K562 (cell line): ENCODE data around the gene THADA. TPM values are rescaled to one million over a fixed set of nuclear protein-coding genes. Genes with fewer than 3 reads are reported as not detected.

Experiments
- ATAC-seq: fragments of 200-7000 bp; cut with Tn5 transposase; 3 replicates; pipeline ENCODE4 v1.9.1; 2020; ENCODE audit warnings: moderate library complexity
- BruUV-seq: library from RNA; stranded (reverse); fragments of 400-500 nt; replicated peaks from 2 replicates; lab custom pipeline; 2021; lab: Mats Ljungman, UMichigan
- CTCF ChIA-PET: fragments of 300-600 bp; formaldehyde crosslinking; extraction: SDS; loops from one replicate; lab custom pipeline; 2021; ENCODE audit warnings: low intra/inter-chr PET ratio; lab: Yijun Ruan, JAX
- POLR2A ChIA-PET: fragments of 300-600, 350-650 bp; sonication (Branson Sonifier 250); formaldehyde crosslinking; extraction: SDS; loops from one replicate; lab custom pipeline; 2021; ENCODE audit warnings: antibody characterized with exemption, inconsistent platforms; lab: Yijun Ruan, JAX
- DNase-seq, 4 experiments: peaks; one replicate each; pipeline versions ENCODE4 v3.0.0 to v3.0.0-alpha.2; 2011 to 2018; ENCODE audit warnings: low spot score in 3 of 4, mixed read lengths in 3 of 4; ENCODE audit errors: extremely low read depth in 1 of 4
- FAIRE-seq: peaks from 2 replicates; lab custom pipeline; 2011; peaks lifted over from hg19 to GRCh38; lab: Jason Lieb, UNC
- H2AFZ ChIP-seq: 2 replicates; pipeline ENCODE4 v1.6.0; 2011; ENCODE audit warnings: low read depth, low read length, control low read depth, inconsistent platforms
- H3K27ac ChIP-seq: fragments of 200-600 bp; 3 replicates; pipeline ENCODE4 v1.8.0; 2011; ENCODE audit warnings: low read depth, mild to moderate bottlenecking, control low read depth, inconsistent platforms, low read length, moderate library complexity, mixed read lengths; ENCODE audit errors: extremely low read depth
- H3K27me3 ChIP-seq, 2 experiments: fragments of 300-600 bp in 1 of 2; 2 replicates in 1 of 2; 3 replicates in 1 of 2; pipeline versions ENCODE4 v1.6.0 to v1.8.0; 2011; ENCODE audit warnings: inconsistent platforms in 2 of 2, low read length in 2 of 2, mild to moderate bottlenecking in 1 of 2, mixed read lengths in 1 of 2, moderate library complexity in 1 of 2; ENCODE audit not compliant: control insufficient read depth in 2 of 2, insufficient read depth in 2 of 2
- H3K36me3 ChIP-seq: fragments of 300-600 bp; 3 replicates; pipeline ENCODE4 v1.8.0; 2011; ENCODE audit warnings: mild to moderate bottlenecking, low read length, inconsistent platforms; ENCODE audit not compliant: control insufficient read depth, insufficient read depth
- H3K4me1 ChIP-seq, 2 experiments: fragments of 200-600 bp in 1 of 2; replicated peaks in 1 of 2; 2 replicates in 1 of 2; 3 replicates in 1 of 2; pipeline versions ENCODE4 v1.5.1 to v1.8.0; 2011; ENCODE audit warnings: inconsistent platforms in 2 of 2, low read length in 2 of 2, mild to moderate bottlenecking in 1 of 2, mixed read lengths in 1 of 2, moderate library complexity in 1 of 2; ENCODE audit not compliant: control insufficient read depth in 2 of 2, insufficient read depth in 2 of 2
- H3K4me2 ChIP-seq: 2 replicates; pipeline ENCODE4 v1.6.1; 2011; ENCODE audit warnings: low read length, control low read depth, inconsistent platforms, mixed read lengths; ENCODE audit not compliant: insufficient read depth
- H3K4me3 ChIP-seq: fragments of 200-600 bp; sonication (generic), shearing (Covaris generic); 2 replicates; pipeline ENCODE4 v1.5.1; 2016; ENCODE audit warnings: control low read depth, inconsistent platforms
- H3K79me2 ChIP-seq: fragments of 200-600 bp; 3 replicates; pipeline ENCODE4 v1.8.0; 2011; ENCODE audit warnings: low read length, inconsistent platforms; ENCODE audit not compliant: control insufficient read depth, insufficient read depth
- H3K9ac ChIP-seq, 2 experiments: 2 replicates each; pipeline versions ENCODE4 v1.6.0 to v1.6.1; 2011; ENCODE audit warnings: low read depth in 2 of 2, low read length in 2 of 2, control low read depth in 1 of 2, inconsistent platforms in 1 of 2, mild to moderate bottlenecking in 1 of 2, mixed read lengths in 1 of 2; ENCODE audit not compliant: insufficient read depth in 1 of 2
- H3K9me1 ChIP-seq: one replicate; pipeline ENCODE4 v1.6.0; 2011; ENCODE audit warnings: inconsistent platforms, mild to moderate bottlenecking, low read length, moderate library complexity; ENCODE audit not compliant: control insufficient read depth, insufficient read depth
- H3K9me3 ChIP-seq: replicated peaks from 2 replicates; pipeline ENCODE4 v1.5.1; 2011; ENCODE audit warnings: low read depth, low read length, inconsistent platforms; ENCODE audit not compliant: control insufficient read depth, insufficient read depth
- H4K20me1 ChIP-seq: replicated peaks from 2 replicates; pipeline ENCODE4 v1.6.1; 2011; ENCODE audit warnings: low read length, inconsistent platforms, mixed read lengths; ENCODE audit not compliant: control insufficient read depth, insufficient read depth
- CHD2 ChIP-seq: IDR thresholded peaks from 2 replicates; pipeline ENCODE4 v1.6.1; 2011; ENCODE audit warnings: low read depth, low read length
- ELF4 ChIP-seq: fragments of 450-650 bp; formaldehyde crosslinking; IDR thresholded peaks from 2 replicates; pipeline ENCODE4 v1.4.0; 2022; ENCODE audit warnings: missing genetic modification characterization
- ERF ChIP-seq: fragments of 450-650 bp; formaldehyde crosslinking; IDR thresholded peaks from 2 replicates; pipeline ENCODE4 v1.4.0; 2020; ENCODE audit warnings: mild to moderate bottlenecking, mixed read lengths
- KDM1A ChIP-seq, 2 experiments: fragments of 450-650 bp; IDR thresholded peaks; 2 replicates each; pipeline ENCODE4 v1.6.1; 2016; ENCODE audit warnings: mild to moderate bottlenecking in 2 of 2
- KDM5B ChIP-seq: fragments of 200-600 bp; sonication (generic); IDR thresholded peaks from 2 replicates; pipeline ENCODE4 v1.6.1; 2012; ENCODE audit warnings: low read depth, mild to moderate bottlenecking, moderate library complexity, low read length, control low read depth, inconsistent platforms; ENCODE audit not compliant: insufficient replicate concordance
- MEIS2 ChIP-seq: fragments of 450-650 bp; IDR thresholded peaks from 2 replicates; pipeline ENCODE4 v1.6.1; 2014; ENCODE audit warnings: mild to moderate bottlenecking; ENCODE audit not compliant: partially characterized antibody
- NFE2 ChIP-seq: IDR thresholded peaks from 2 replicates; pipeline ENCODE4 v1.6.1; 2014; ENCODE audit warnings: antibody characterized with exemption, low read depth
- RCOR1 ChIP-seq, 2 experiments: IDR thresholded peaks; 2 replicates each; pipeline ENCODE4 v1.6.1; 2012; ENCODE audit warnings: low read depth in 2 of 2, low read length in 2 of 2, borderline replicate concordance in 1 of 2, improper control_type of control experiment in 1 of 2
- RUNX1 ChIP-seq: sonication (generic); IDR thresholded peaks from 2 replicates; pipeline ENCODE4 v1.6.1; 2016; ENCODE audit warnings: antibody characterized with exemption, low read depth
- SMARCE1 ChIP-seq: fragments of 450-650 bp; IDR thresholded peaks from 2 replicates; pipeline ENCODE4 v1.7.1; 2016; ENCODE audit warnings: mild to moderate bottlenecking
- SOX6 ChIP-seq: fragments of 450-650 bp; IDR thresholded peaks from 2 replicates; pipeline ENCODE4 v1.6.1; 2014; ENCODE audit warnings: mild to moderate bottlenecking
- SUPT5H ChIP-seq: fragments of 450-650 bp; IDR thresholded peaks from 2 replicates; pipeline ENCODE4 v1.6.1; 2016
- ZC3H8 ChIP-seq: fragments of 450-650 bp; IDR thresholded peaks from 2 replicates; pipeline ENCODE4 v1.6.1; 2017
- ZNF134 ChIP-seq: fragments of 250-450 bp; sonication (Bioruptor Pico); conservative IDR thresholded peaks from 2 replicates; pipeline ENCODE4 v1.4.0; 2020
- ZNF79 ChIP-seq: fragments of 250-450 bp; sonication (Bioruptor Pico); IDR thresholded peaks from 2 replicates; pipeline ENCODE4 v1.4.0; 2020; ENCODE audit warnings: low read depth, mild to moderate bottlenecking, moderate library complexity
- WGBS: fragments of 100-300 bp; shearing (Covaris generic); methylation state at CpG from one replicate; pipeline ENCODE4 v1.1.6; 2016; ENCODE audit warnings: low coverage, mixed read lengths; ENCODE audit not compliant: insufficient coverage; ENCODE audit errors: missing lambda C conversion rate; 5-methylcytosine and 5-hydroxymethylcytosine counted together
- in situ Hi-C: fragments of 300-500 bp; cut with MboI; formaldehyde crosslinking; loops from 4 replicates; pipeline ENCODE4 v1.15.0; 2018; ENCODE audit warnings: inconsistent platforms, mixed read lengths
- intact Hi-C: fragments of 100-400 bp; cut with micrococcal nuclease; formaldehyde crosslinking; loops from 2 replicates; pipeline ENCODE4 v1.14.2; 2022
- polyA plus RNA-seq, 8 experiments: library from polyadenylated mRNA; depleted of rRNA in 4 of 8; stranded (reverse) in 5 of 8; unstranded in 3 of 8; fragments of >200 nt; fragmentation: Nextera tagmentation in 2 of 8; fragmentation: Illumina TruSeq in 1 of 8; extraction: Ambion mirVana in 2 of 8; extraction: Trizol in 1 of 8; gene quantifications; 2 replicates each; pipeline versions ENCODE4 v1.2.1 to v1.2.3, GENCODE V29; 2011 to 2014; ENCODE audit warnings: inconsistent platforms in 1 of 8, missing spikeins in 1 of 8
- total RNA-seq, 7 experiments: library from RNA; depleted of rRNA in 6 of 7; stranded (reverse); fragments of >200 nt in 6 of 7; fragmentation: Illumina TruSeq in 2 of 7; extraction: Trizol in 2 of 7; gene quantifications; 2 replicates each; pipeline versions ENCODE4 v1.2.1 to v1.2.3, GENCODE V29; 2011 to 2021; ENCODE audit warnings: low replicate concordance in 1 of 7
- TF ChIP-seq, protein P1 (sequence below): fragments of 450-650 bp; IDR thresholded peaks from 2 replicates; pipeline ENCODE4 v1.6.1; 2016
- TF ChIP-seq, protein P2 (sequence below): fragments of 250-450 bp; sonication (Bioruptor Pico); IDR thresholded peaks from 2 replicates; pipeline ENCODE4 v1.9.0; 2021; ENCODE audit warnings: mild to moderate bottlenecking, inconsistent platforms
- TF ChIP-seq, protein P3 (sequence below), 2 experiments: IDR thresholded peaks in 1 of 2; conservative IDR thresholded peaks in 1 of 2; 2 replicates each; pipeline ENCODE4 v1.6.1; 2016; ENCODE audit warnings: low read depth in 2 of 2, mild to moderate bottlenecking in 1 of 2, missing compliant biosample characterization in 1 of 2, missing genetic modification characterization in 1 of 2, moderate library complexity in 1 of 2

The THADA gene
- total and polyA plus RNA-seq, 9 of the 15 experiments (the other 6 are each of a cell fraction or from before 2014, with no cell fraction given), result 17.8 to 34.7 (median 31.9) TPM

DNA sequence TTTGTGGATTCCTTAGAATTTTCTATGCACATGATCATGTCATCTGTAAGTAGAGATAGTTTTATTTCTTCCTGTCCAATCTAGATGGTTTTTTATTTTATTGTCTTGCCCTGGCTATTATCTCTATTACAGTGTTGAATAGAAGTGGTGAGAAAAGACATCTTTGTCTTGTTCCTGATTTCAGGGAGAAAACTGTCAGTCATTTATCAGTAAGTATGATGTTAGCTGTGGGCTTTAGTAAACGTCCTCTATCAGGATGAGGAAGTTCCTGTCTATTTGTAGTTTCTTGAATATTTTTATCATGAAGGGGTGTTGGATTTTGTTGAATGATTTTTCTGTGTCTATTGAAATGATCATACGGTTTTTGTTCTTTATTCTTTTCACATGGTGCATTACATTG is 46.5 kb upstream of the THADA start:
- Histone ChIP-seq H4K20me1 (no peaks in the 10 kb centered on the region), H3K9me1 (no peaks in the 10 kb centered on the region), H3K4me3 (no peak overlapping the region), H3K79me2 (no peaks in the 10 kb centered on the region), H3K9me3 (no peaks in the 10 kb centered on the region), H3K27me3 (no peaks in the 10 kb centered on the region), H3K4me1 (peaks cover 0 to 8% of the 10 kb centered on the region in 2 experiments; a peak in 4 of 5 replicates), H3K36me3 (no peaks in the 10 kb centered on the region), H2AFZ (no peak overlapping the region), H3K9ac (no peak overlapping the region), H3K4me2 (no peak overlapping the region), H3K27ac (no peak overlapping the region)
- DNase-seq (no peak), ATAC-seq (no peak), FAIRE-seq (peak; percentile 74)
- WGBS, result 0% methylated on average over 2 of the region's 2 CpGs
- intact Hi-C loops (no loop called here), in situ Hi-C loops (no loop called here)
- TF ChIP-seq KDM5B (no peak), RUNX1 (no peak), MEIS2 (peak; percentile 72), RCOR1 (IDR thresholded peaks at IDR 0.05; ENCODE audit: borderline replicate concordance in 1 of 2, low read depth in 2 of 2, low read length in 2 of 2) (peak in 1 of 2 experiments; percentile 27; a peak in 1 of 4 replicates), ZNF79 (CRISPR knock-in tag) (no peak), SOX6 (0 out of 2 replicates have a peak, but pooled peaks have one; percentile 21), ERF (CRISPR knock-in tag) (no peak), ZNF134 (CRISPR knock-in tag) (no peak), ZC3H8 (no peak), ELF4 (CRISPR knock-in tag) (no peak), CHD2 (no peak), SMARCE1 (no peak), KDM1A (IDR thresholded peaks at IDR 0.05) (no peak), NFE2 (0 out of 2 replicates have a peak, but pooled peaks have one; percentile 17), SUPT5H (no peak)
- TF ChIP-seq, protein P1, sequence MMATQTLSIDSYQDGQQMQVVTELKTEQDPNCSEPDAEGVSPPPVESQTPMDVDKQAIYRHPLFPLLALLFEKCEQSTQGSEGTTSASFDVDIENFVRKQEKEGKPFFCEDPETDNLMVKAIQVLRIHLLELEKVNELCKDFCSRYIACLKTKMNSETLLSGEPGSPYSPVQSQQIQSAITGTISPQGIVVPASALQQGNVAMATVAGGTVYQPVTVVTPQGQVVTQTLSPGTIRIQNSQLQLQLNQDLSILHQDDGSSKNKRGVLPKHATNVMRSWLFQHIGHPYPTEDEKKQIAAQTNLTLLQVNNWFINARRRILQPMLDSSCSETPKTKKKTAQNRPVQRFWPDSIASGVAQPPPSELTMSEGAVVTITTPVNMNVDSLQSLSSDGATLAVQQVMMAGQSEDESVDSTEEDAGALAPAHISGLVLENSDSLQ, result peak; percentile 92
- TF ChIP-seq, protein P2, sequence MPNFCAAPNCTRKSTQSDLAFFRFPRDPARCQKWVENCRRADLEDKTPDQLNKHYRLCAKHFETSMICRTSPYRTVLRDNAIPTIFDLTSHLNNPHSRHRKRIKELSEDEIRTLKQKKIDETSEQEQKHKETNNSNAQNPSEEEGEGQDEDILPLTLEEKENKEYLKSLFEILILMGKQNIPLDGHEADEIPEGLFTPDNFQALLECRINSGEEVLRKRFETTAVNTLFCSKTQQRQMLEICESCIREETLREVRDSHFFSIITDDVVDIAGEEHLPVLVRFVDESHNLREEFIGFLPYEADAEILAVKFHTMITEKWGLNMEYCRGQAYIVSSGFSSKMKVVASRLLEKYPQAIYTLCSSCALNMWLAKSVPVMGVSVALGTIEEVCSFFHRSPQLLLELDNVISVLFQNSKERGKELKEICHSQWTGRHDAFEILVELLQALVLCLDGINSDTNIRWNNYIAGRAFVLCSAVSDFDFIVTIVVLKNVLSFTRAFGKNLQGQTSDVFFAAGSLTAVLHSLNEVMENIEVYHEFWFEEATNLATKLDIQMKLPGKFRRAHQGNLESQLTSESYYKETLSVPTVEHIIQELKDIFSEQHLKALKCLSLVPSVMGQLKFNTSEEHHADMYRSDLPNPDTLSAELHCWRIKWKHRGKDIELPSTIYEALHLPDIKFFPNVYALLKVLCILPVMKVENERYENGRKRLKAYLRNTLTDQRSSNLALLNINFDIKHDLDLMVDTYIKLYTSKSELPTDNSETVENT (CRISPR knock-in tag), result no peak
- TF ChIP-seq, protein P3, sequence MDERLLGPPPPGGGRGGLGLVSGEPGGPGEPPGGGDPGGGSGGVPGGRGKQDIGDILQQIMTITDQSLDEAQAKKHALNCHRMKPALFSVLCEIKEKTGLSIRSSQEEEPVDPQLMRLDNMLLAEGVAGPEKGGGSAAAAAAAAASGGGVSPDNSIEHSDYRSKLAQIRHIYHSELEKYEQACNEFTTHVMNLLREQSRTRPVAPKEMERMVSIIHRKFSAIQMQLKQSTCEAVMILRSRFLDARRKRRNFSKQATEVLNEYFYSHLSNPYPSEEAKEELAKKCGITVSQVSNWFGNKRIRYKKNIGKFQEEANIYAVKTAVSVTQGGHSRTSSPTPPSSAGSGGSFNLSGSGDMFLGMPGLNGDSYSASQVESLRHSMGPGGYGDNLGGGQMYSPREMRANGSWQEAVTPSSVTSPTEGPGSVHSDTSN (CRISPR knock-in tag; IDR thresholded peaks at IDR 0.05; ENCODE audit: low read depth), result no peak
- TF ChIP-seq, protein P3 (tag; conservative IDR thresholded peaks at IDR 0.05; ENCODE audit: low read depth), result peak; percentile 45; the same call in 1 of the 2 replicates
- ChIA-PET CTCF (no interaction called here), POLR2A (interaction anchor here (0.8 to 1.2 kb wide), 2 partner anchors 10 to 17 kb away, joined by 3 read pairs; no protein-coding TSS in a partner anchor)
- BruUV-seq, result no TSS peak
